Smooth muscle cell (in vitro differentiated cells): ENCODE data around the gene ATXN1. TPM values are rescaled to one million over a fixed set of nuclear protein-coding genes. Genes with fewer than 3 reads are reported as not detected.

Experiments used
- DNase-seq: peaks from one replicate; lab custom pipeline; 2025; ENCODE audit not compliant: unreplicated experiment; lab: John Stamatoyannopoulos, UW
- H2AFZ ChIP-seq: fragments of 200-600 bp; sonication (generic); 2 replicates; pipeline ENCODE4 v1.6.0; 2016; ENCODE audit warnings: antibody characterized with exemption, low read depth, mild to moderate bottlenecking
- H3F3A ChIP-seq: fragments of 200-600 bp; sonication (generic); 2 replicates; pipeline ENCODE4 v1.6.0; 2017; ENCODE audit warnings: antibody characterized with exemption, low read depth
- H3K27ac ChIP-seq: fragments of 200-600 bp; sonication (generic); 2 replicates; pipeline ENCODE4 v1.5.1; 2016; ENCODE audit warnings: low read depth, mild to moderate bottlenecking
- H3K27me3 ChIP-seq: fragments of 200-600 bp; sonication (generic); 2 replicates; pipeline ENCODE4 v1.6.1; 2016; ENCODE audit warnings: low read depth, mild to moderate bottlenecking
- H3K36me3 ChIP-seq: fragments of 200-600 bp; sonication (generic); 2 replicates; pipeline ENCODE4 v1.5.1; 2016; ENCODE audit warnings: low read depth
- H3K4me1 ChIP-seq: fragments of 200-600 bp; sonication (generic); 2 replicates; pipeline ENCODE4 v1.5.1; 2016; ENCODE audit warnings: low read depth
- H3K4me2 ChIP-seq: fragments of 200-600 bp; sonication (generic); 2 replicates; pipeline ENCODE4 v1.6.0; 2016; ENCODE audit warnings: mild to moderate bottlenecking
- H3K4me3 ChIP-seq: fragments of 200-600 bp; sonication (generic); 2 replicates; pipeline ENCODE4 v1.5.1; 2016; ENCODE audit warnings: mild to moderate bottlenecking
- H3K79me2 ChIP-seq: fragments of 200-600 bp; sonication (generic); 2 replicates; pipeline ENCODE4 v1.6.0; 2016; ENCODE audit warnings: low read depth, mild to moderate bottlenecking
- H3K9ac ChIP-seq: fragments of 200-600 bp; sonication (generic); 2 replicates; pipeline ENCODE4 v1.6.0; 2016; ENCODE audit warnings: low read depth
- H3K9me3 ChIP-seq: fragments of 200-600 bp; sonication (generic); replicated peaks from 2 replicates; pipeline ENCODE4 v1.5.1; 2016; ENCODE audit warnings: low read depth
- H4K20me1 ChIP-seq: fragments of 200-600 bp; sonication (generic); 2 replicates; pipeline ENCODE4 v1.6.0; 2016; ENCODE audit warnings: low read depth
- CTCF ChIP-seq: fragments of 200-600 bp; sonication (generic); IDR thresholded peaks from 2 replicates; pipeline ENCODE4 v1.5.1; 2017; ENCODE audit warnings: borderline replicate concordance, mild to moderate bottlenecking, antibody characterized with exemption; ENCODE audit not compliant: insufficient read depth, poor library complexity, severe bottlenecking
- WGBS: methylation state at CpG from one replicate; pipeline ENCODE4 v1.1.7; 2016; ENCODE audit warnings: low lambda C conversion rate; 5-methylcytosine and 5-hydroxymethylcytosine counted together
- polyA plus RNA-seq: library from polyadenylated mRNA; unstranded; fragments of >200 nt; fragmentation: Nextera tagmentation; extraction: Ambion mirVana; gene quantifications from 2 replicates; pipeline ENCODE4 v1.2.1, GENCODE V29; 2016
- total RNA-seq: library from RNA; depleted of rRNA; stranded (reverse); fragments of >200 nt; gene quantifications from 2 replicates; pipeline ENCODE4 v1.2.3, GENCODE V29; 2014

The ATXN1 gene
- total and polyA plus RNA-seq, 2 experiments from 2014 or later: 17.9 to 40.6 TPM

GRCh38 chr6:16563628-16564240 is 197.5 kb downstream of the ATXN1 start:
- Histone ChIP-seq H3K27me3 (no peaks in the 10 kb centered on the region), H3K9me3 (no peaks in the 10 kb centered on the region), H3F3A (no peaks in the 10 kb centered on the region), H3K79me2 (peaks cover 17% of the 10 kb centered on the region), H2AFZ (no peak overlapping the region), H3K4me1 (no peaks in the 10 kb centered on the region), H3K27ac (peak overlapping the region; percentile 66), H3K9ac (no peak overlapping the region), H4K20me1 (peaks cover 58% of the 10 kb centered on the region), H3K4me3 (no peak overlapping the region), H3K36me3 (no peaks in the 10 kb centered on the region), H3K4me2 (no peak overlapping the region)
- TF ChIP-seq CTCF: no peak
- no peak for DNase-seq
- WGBS: 94% methylated on average over 10 of the region's 10 CpGs

GRCh38 chr6:16562498-16562897 is 198.8 kb downstream of the ATXN1 start:
- no peaks in the 10 kb centered on the region for H3K4me1 ChIP-seq
- no peaks in the 10 kb centered on the region for H3K9me3 ChIP-seq
- peak overlapping the region; percentile 63 for H3K27ac ChIP-seq
- WGBS: 42% methylated on average over 2 of the region's 2 CpGs
- DNase-seq: no peak
- TF ChIP-seq CTCF: no peak
- H4K20me1 ChIP-seq: peaks cover 50% of the 10 kb centered on the region
- no peaks in the 10 kb centered on the region for H3F3A ChIP-seq
- H3K4me2 ChIP-seq: no peak overlapping the region
- no peaks in the 10 kb centered on the region for H3K27me3 ChIP-seq
- H3K79me2 ChIP-seq: peaks cover 11% of the 10 kb centered on the region
- no peak overlapping the region for H3K4me3 ChIP-seq
- no peak overlapping the region for H2AFZ ChIP-seq
- no peaks in the 10 kb centered on the region for H3K36me3 ChIP-seq
- no peak overlapping the region for H3K9ac ChIP-seq

GRCh38 chr6:16559071-16559470 is 202.2 kb downstream of the ATXN1 start:
- Histone ChIP-seq H3K27me3 (no peaks in the 10 kb centered on the region), H3F3A (no peaks in the 10 kb centered on the region), H3K36me3 (no peaks in the 10 kb centered on the region), H2AFZ (no peak overlapping the region), H4K20me1 (peaks cover 39% of the 10 kb centered on the region), H3K4me2 (no peak overlapping the region), H3K9me3 (no peaks in the 10 kb centered on the region), H3K4me3 (no peak overlapping the region), H3K27ac (no peak overlapping the region), H3K79me2 (peaks cover 7% of the 10 kb centered on the region), H3K4me1 (no peaks in the 10 kb centered on the region), H3K9ac (no peak overlapping the region)
- TF ChIP-seq CTCF: no peak
- WGBS: 94% methylated on average over 4 of the region's 4 CpGs
- no peak for DNase-seq

- 87% methylated on average over 3 of the region's 3 CpGs for WGBS
- peaks cover 7% of the 10 kb centered on the region for H3K79me2 ChIP-seq
- H3K9ac ChIP-seq: no peak overlapping the region
- H4K20me1 ChIP-seq: peaks cover 58% of the 10 kb centered on the region
- no peaks in the 10 kb centered on the region for H3K9me3 ChIP-seq
- no peak overlapping the region for H3K4me2 ChIP-seq
- H3K4me1 ChIP-seq: no peaks in the 10 kb centered on the region
- no peak overlapping the region for H3K27ac ChIP-seq
- H3K36me3 ChIP-seq: no peaks in the 10 kb centered on the region
- H3F3A ChIP-seq: no peaks in the 10 kb centered on the region
- H3K4me3 ChIP-seq: no peak overlapping the region
- no peak for DNase-seq
- no peak overlapping the region for H2AFZ ChIP-seq
- no peak for TF ChIP-seq CTCF
- H3K27me3 ChIP-seq: no peaks in the 10 kb centered on the region
Observed at GRCh38 chr6:16555550-16555949, 205.7 kb downstream of the ATXN1 start.
